H9 (cell line): ENCODE data around the gene PTF1A. TPM values are rescaled to one million over a fixed set of nuclear protein-coding genes. Genes with fewer than 3 reads are reported as not detected.

ENCODE experiments used
- DNase-seq: peaks from one replicate; pipeline ENCODE4 v3.0.0-alpha.2; 2017
- H2AFZ ChIP-seq: one replicate; pipeline ENCODE4 v1.6.1; 2013; ENCODE audit warnings: mild to moderate bottlenecking, low read length, control low read depth, moderate library complexity
- H2AK5ac ChIP-seq: 2 replicates; pipeline ENCODE4 v1.6.1; 2013; ENCODE audit warnings: low read length, control low read depth, mixed read lengths; ENCODE audit not compliant: insufficient read length
- H2BK120ac ChIP-seq: one replicate; pipeline ENCODE4 v1.6.1; 2013; ENCODE audit warnings: low read depth, mild to moderate bottlenecking, low read length, control low read depth, inconsistent platforms; ENCODE audit not compliant: poor library complexity, severe bottlenecking
- H2BK12ac ChIP-seq: 2 replicates; pipeline ENCODE4 v1.6.1; 2013; ENCODE audit warnings: low read length, control low read depth, mixed read lengths, low read depth; ENCODE audit not compliant: insufficient read length
- H2BK15ac ChIP-seq: 2 replicates; pipeline ENCODE4 v1.6.1; 2013; ENCODE audit warnings: low read depth, low read length, control low read depth
- H2BK20ac ChIP-seq: one replicate; pipeline ENCODE4 v1.6.1; 2013; ENCODE audit warnings: low read depth, mild to moderate bottlenecking, low read length, control low read depth, inconsistent platforms; ENCODE audit not compliant: poor library complexity, severe bottlenecking
- H2BK5ac ChIP-seq: 2 replicates; pipeline ENCODE4 v1.6.1; 2013; ENCODE audit warnings: low read length, control low read depth, mixed read lengths; ENCODE audit not compliant: insufficient read length
- H3K14ac ChIP-seq: 2 replicates; pipeline ENCODE4 v1.6.1; 2013; ENCODE audit warnings: low read length, control low read depth; ENCODE audit not compliant: insufficient read depth
- H3K18ac ChIP-seq: 2 replicates; pipeline ENCODE4 v1.6.1; 2013; ENCODE audit warnings: low read depth, mild to moderate bottlenecking, mixed read lengths, low read length, control low read depth; ENCODE audit not compliant: insufficient read length
- H3K23ac ChIP-seq: 2 replicates; pipeline ENCODE4 v1.6.1; 2013; ENCODE audit warnings: low read length, control low read depth, mixed read lengths, low read depth; ENCODE audit not compliant: insufficient read length
- H3K23me2 ChIP-seq: 2 replicates; pipeline ENCODE4 v1.6.1; 2013; ENCODE audit warnings: low read depth, mild to moderate bottlenecking, mixed read lengths, low read length, control low read depth; ENCODE audit not compliant: insufficient read length, poor library complexity, severe bottlenecking
- H3K27ac ChIP-seq: 2 replicates; pipeline ENCODE4 v1.5.1; 2013; ENCODE audit warnings: low read length, control low read depth, mixed read lengths, low read depth; ENCODE audit not compliant: insufficient read length
- H3K27me3 ChIP-seq: 2 replicates; pipeline ENCODE4 v1.6.1; 2013; ENCODE audit warnings: low read length, control low read depth, inconsistent platforms; ENCODE audit not compliant: insufficient read depth
- H3K4ac ChIP-seq: 2 replicates; pipeline ENCODE4 v1.6.1; 2013; ENCODE audit warnings: low read depth, mild to moderate bottlenecking, control low read depth, inconsistent platforms, low read length, moderate library complexity
- H3K4me1 ChIP-seq: 2 replicates; pipeline ENCODE4 v1.6.1; 2013; ENCODE audit warnings: low read length, control low read depth, inconsistent platforms; ENCODE audit not compliant: insufficient read depth
- H3K4me2 ChIP-seq: 2 replicates; pipeline ENCODE4 v1.6.1; 2013; ENCODE audit warnings: low read length, control low read depth, mixed read lengths; ENCODE audit not compliant: insufficient read length, insufficient read depth
- H3K56ac ChIP-seq: 2 replicates; pipeline ENCODE4 v1.6.1; 2013; ENCODE audit warnings: low read depth, mild to moderate bottlenecking, mixed read lengths, low read length, control low read depth; ENCODE audit not compliant: insufficient read length
- H3K79me1 ChIP-seq: 2 replicates; pipeline ENCODE4 v1.6.1; 2013; ENCODE audit warnings: low read depth, mild to moderate bottlenecking, moderate library complexity, low read length, control low read depth, inconsistent platforms; ENCODE audit not compliant: insufficient read depth, poor library complexity, severe bottlenecking
- H3K79me2 ChIP-seq: 2 replicates; pipeline ENCODE4 v1.6.1; 2013; ENCODE audit warnings: low read length, control low read depth, inconsistent platforms; ENCODE audit not compliant: insufficient read depth
- H3K9ac ChIP-seq: 2 replicates; pipeline ENCODE4 v1.6.1; 2013; ENCODE audit warnings: low read length, control low read depth, mixed read lengths; ENCODE audit not compliant: insufficient read length; ENCODE audit errors: extremely low read depth
- H3K9me3 ChIP-seq: one replicate; pipeline ENCODE4 v1.6.1; 2013; ENCODE audit warnings: low read depth, low read length, inconsistent platforms; ENCODE audit not compliant: control insufficient read depth
- H3T11ph ChIP-seq: one replicate; pipeline ENCODE4 v1.6.1; 2013; ENCODE audit warnings: mild to moderate bottlenecking, low read length, control low read depth, inconsistent platforms
- H4K20me1 ChIP-seq: one replicate; pipeline ENCODE4 v1.6.1; 2013; ENCODE audit not compliant: control insufficient read depth, insufficient read length, insufficient read depth
- H4K5ac ChIP-seq: 2 replicates; pipeline ENCODE4 v1.6.1; 2013; ENCODE audit warnings: low read depth, mild to moderate bottlenecking, mixed read lengths, low read length, control low read depth; ENCODE audit not compliant: insufficient read length
- H4K8ac ChIP-seq: replicated peaks from 2 replicates; pipeline ENCODE4 v1.6.1; 2013; ENCODE audit warnings: low read length, control low read depth, mixed read lengths, low read depth; ENCODE audit not compliant: insufficient read length
- H4K91ac ChIP-seq: 2 replicates; pipeline ENCODE4 v1.6.1; 2013; ENCODE audit warnings: low read depth, mild to moderate bottlenecking, moderate library complexity, mixed read lengths, low read length, control low read depth; ENCODE audit not compliant: insufficient read length
- H3K27ac Mint-ChIP-seq, 3 experiments: 2 replicates in 2 of 3; 3 replicates in 1 of 3; pipeline ENCODE4 v1.8.0; 2020 to 2021; ENCODE audit warnings: mixed read lengths in 3 of 3, mild to moderate bottlenecking in 1 of 3, moderate library complexity in 1 of 3
- H3K27me3 Mint-ChIP-seq: 2 replicates; pipeline ENCODE4 v1.8.0; 2021; ENCODE audit warnings: low read depth, mild to moderate bottlenecking, moderate library complexity, mixed read lengths
- H3K36me3 Mint-ChIP-seq, 3 experiments: 2 replicates in 2 of 3; 3 replicates in 1 of 3; pipeline ENCODE4 v1.8.0; 2020 to 2021; ENCODE audit warnings: low read depth in 3 of 3, mixed read lengths in 3 of 3; ENCODE audit not compliant: insufficient read depth in 1 of 3
- H3K4me1 Mint-ChIP-seq, 2 experiments: 2 replicates each; pipeline ENCODE4 v1.8.0; 2020; ENCODE audit warnings: mixed read lengths in 2 of 2
- H3K4me3 Mint-ChIP-seq, 2 experiments: 2 replicates in 1 of 2; 3 replicates in 1 of 2; pipeline ENCODE4 v1.8.0; 2020 to 2021; ENCODE audit warnings: mild to moderate bottlenecking in 2 of 2, mixed read lengths in 2 of 2, moderate library complexity in 1 of 2
- H3K9me3 Mint-ChIP-seq, 2 experiments: 2 replicates in 1 of 2; 3 replicates in 1 of 2; pipeline ENCODE4 v1.8.0; 2020; ENCODE audit warnings: mild to moderate bottlenecking in 2 of 2, mixed read lengths in 2 of 2, moderate library complexity in 1 of 2
- CTCF ChIP-seq: fragments of 200-600 bp; sonication (generic); conservative IDR thresholded peaks from 3 replicates; pipeline ENCODE4 v1.8.0; 2021; ENCODE audit warnings: antibody characterized with exemption, mild to moderate bottlenecking
- WGBS: extraction: QIAGEN DNeasy Blood & Tissue Kit; methylation state at CpG from one replicate; pipeline ENCODE4 v1.1.7; 2013; ENCODE audit warnings: missing lambda C conversion rate, low lambda C conversion rate, mixed read lengths; ENCODE audit not compliant: insufficient read length; ENCODE audit errors: extremely low coverage; 5-methylcytosine and 5-hydroxymethylcytosine counted together
- total RNA-seq: library from RNA; stranded (reverse); gene quantifications from 2 replicates; pipeline ENCODE4 v1.2.1, GENCODE V29; 2021

Gene PTF1A
- total RNA-seq, 1 experiment from 2014 or later: not detected

- Mint-ChIP-seq H3K4me3 (peak overlapping the region; percentile 57 to 74), H3K36me3 (no peaks in the 10 kb centered on the region; a peak in 1 of 7 replicates), H3K4me1 (peaks cover 31 to 61% of the 10 kb centered on the region in 2 experiments), H3K27ac (no peak overlapping the region; a peak in 1 of 7 replicates), H3K9me3 (peaks cover 0 to 5% of the 10 kb centered on the region in 2 experiments; a peak in 2 of 5 replicates), H3K27me3 (peaks cover 100% of the 10 kb centered on the region)
- H3K4me1 ChIP-seq: no peaks in the 10 kb centered on the region
- no peak overlapping the region for H3K23ac ChIP-seq
- WGBS: no CpG with 5 or more reads among the region's 30 CpGs
- H3K4me2 ChIP-seq: peak overlapping the region; percentile 64
- peaks cover 99% of the 10 kb centered on the region for H3K27me3 ChIP-seq
- no peak overlapping the region for H3T11ph ChIP-seq
- no peak overlapping the region for H4K91ac ChIP-seq
- no peak overlapping the region for H2AFZ ChIP-seq
- H4K20me1 ChIP-seq: no peaks in the 10 kb centered on the region
- no peak overlapping the region for H3K56ac ChIP-seq
- H2BK5ac ChIP-seq: no peak overlapping the region
- no peak overlapping the region for H3K27ac ChIP-seq
- H2AK5ac ChIP-seq: no peak overlapping the region
- H4K8ac ChIP-seq: no peak overlapping the region
- H2BK120ac ChIP-seq: no peak overlapping the region
- H3K9ac ChIP-seq: no peak overlapping the region
- H3K79me1 ChIP-seq: no peaks in the 10 kb centered on the region
- H2BK20ac ChIP-seq: no peak overlapping the region
- no peak overlapping the region for H4K5ac ChIP-seq
- no peak for TF ChIP-seq CTCF
- H3K14ac ChIP-seq: no peak overlapping the region
- H3K18ac ChIP-seq: no peak overlapping the region
- peaks cover 4% of the 10 kb centered on the region for H3K23me2 ChIP-seq
- H3K4ac ChIP-seq: no peak overlapping the region
- no peak overlapping the region for H2BK12ac ChIP-seq
- peak; percentile 57 for DNase-seq
- no peaks in the 10 kb centered on the region for H3K9me3 ChIP-seq
- H2BK15ac ChIP-seq: no peak overlapping the region
- no peaks in the 10 kb centered on the region for H3K79me2 ChIP-seq
These were observed 7.8 kb downstream of the PTF1A start for GRCh38 chr10:23199768-23200511.
